GM19043 (cell line): ENCODE results near the gene TMEM181.

ENCODE experiments used
- ATAC-seq: cut with Tn5 transposase; IDR thresholded peaks from one replicate; pipeline ENCODE4 v1.9.1; 2021; ENCODE audit warnings: low read depth; ENCODE audit not compliant: unreplicated experiment

Gene TMEM181

DNA sequence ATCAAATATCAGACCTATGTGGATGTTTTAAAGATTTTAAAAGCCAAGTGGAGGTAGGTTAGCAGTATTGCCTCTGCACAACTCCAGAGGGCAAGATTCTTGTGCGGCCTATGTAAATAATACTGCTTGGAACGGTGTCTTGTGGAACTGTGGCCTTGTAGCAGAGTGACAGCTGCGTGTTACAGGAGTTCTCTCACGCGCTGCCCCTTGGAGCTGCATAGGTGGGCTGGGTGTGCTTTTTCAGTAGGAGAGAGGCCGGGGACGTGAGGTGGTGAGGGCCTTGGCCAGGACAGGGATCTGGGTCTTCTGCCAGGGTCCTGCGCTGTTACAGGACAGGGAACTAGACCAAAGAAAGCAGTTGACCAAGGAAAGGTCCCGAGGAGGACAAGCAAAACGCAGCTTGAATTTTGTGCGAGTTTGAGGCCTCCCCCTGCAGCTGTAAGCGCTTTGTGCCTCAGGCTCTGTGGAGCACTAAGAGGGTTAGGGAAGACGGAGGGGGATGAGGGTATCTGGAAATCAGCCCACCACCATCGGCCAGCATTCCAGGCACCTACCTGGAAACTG is 1.5 kb downstream of the TMEM181 start:
- ATAC-seq: no peak

DNA sequence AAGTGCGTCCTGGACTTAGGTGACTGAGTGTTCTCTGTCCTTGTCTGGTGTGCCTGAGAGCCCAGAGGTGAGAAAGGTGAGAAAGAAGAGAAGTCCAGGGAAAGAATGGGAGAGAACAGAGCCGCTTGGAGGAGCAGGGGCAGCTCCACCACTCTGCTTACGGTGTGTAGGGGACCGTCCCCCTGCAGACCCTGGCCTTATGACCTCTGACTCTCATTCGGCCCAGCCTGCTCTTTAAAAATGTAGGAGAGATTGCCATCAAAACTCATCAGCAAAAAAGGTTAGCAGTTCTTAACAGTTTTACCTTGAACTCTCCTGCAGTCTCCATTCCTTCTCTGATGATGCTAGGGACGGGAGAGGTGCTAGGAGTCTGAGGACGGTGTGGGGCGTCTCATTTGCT is 2.0 kb downstream of the TMEM181 start:
- no peak for ATAC-seq

DNA sequence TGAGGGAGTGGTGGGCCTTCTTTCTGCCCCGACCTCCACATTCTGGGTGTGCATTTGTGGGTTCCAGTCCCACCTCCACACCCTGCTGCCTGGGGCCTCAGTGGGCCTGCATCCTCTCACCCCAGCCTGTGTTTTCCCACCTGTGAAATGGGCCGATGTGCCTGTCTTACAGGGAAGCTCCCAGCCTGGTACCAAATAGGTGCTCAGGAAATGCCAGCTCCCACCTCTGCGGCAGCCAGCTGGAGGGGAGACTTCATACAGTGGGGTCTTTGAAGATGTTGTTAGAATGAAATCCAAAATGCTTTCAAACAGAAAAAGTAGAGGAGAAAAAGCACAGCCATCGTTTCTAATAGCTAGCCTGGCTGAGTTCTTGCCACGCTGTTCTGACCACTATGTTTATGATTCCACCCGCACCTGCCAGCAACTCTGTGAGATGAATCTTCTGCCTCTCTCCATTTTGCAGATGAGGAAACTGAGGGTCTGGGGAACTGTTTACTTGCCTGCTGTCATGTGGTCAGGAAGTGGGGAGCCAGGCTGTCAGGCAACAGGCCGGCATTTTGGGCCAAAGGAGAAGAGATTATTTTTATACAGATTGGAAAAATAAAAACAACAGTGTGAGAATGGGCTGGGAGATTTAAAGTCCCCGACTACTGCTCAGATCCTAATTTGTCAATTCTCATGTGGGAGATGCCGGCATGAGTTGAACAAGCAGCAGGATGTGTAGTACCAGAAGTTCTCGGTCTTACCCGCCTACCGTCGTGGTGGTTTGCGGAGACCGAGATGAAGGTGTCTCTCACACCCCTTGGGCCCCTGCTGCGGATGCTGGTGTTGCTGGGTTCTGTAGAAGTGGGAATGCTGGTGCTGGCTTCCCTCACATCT is 4.6 kb downstream of the TMEM181 start:
- no peak for ATAC-seq

DNA sequence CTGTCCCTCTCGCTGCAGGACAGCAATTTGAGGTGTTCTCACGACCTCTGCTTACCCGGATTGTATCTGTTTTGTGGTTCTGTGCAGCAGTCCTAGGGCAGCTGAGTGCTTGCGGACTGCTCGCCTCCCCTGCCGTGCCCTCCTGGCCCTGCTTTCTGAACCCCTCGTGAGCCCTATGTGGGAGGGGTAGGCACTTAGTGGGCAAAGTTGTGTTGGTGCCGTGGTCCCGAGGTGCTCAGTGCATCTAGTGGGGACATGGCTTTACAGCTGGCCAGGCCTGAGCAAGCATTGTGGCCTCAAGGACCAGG is 5.2 kb downstream of the TMEM181 start:
- ATAC-seq: no peak

DNA sequence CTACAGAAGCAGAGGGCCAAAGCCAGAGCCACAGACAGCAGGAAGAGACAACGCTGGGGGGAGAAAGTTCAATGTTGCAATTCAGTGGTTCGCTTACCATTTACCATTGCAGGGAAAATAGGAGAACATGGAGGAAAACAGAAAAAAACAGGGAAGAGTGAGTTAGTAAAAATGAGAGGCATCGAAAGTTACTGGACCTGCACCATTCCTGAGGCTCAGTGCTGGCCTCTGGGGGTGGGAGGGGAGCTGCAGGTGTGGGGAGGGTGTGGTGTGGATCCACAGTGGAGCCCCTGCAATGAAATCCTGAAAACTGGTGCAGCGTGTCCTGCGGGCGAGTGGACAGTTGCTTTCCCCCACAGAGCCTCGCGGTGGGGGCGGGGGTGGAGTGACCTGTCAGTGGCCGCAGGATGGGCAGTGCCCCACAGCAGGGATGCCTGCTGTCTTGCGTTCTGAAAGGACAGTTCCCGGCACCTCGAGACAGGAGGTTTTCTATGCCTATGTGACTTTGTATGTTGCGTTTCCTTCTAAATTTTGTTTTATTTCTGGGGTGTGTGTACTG is 5.7 kb downstream of the TMEM181 start:
- no peak for ATAC-seq

DNA sequence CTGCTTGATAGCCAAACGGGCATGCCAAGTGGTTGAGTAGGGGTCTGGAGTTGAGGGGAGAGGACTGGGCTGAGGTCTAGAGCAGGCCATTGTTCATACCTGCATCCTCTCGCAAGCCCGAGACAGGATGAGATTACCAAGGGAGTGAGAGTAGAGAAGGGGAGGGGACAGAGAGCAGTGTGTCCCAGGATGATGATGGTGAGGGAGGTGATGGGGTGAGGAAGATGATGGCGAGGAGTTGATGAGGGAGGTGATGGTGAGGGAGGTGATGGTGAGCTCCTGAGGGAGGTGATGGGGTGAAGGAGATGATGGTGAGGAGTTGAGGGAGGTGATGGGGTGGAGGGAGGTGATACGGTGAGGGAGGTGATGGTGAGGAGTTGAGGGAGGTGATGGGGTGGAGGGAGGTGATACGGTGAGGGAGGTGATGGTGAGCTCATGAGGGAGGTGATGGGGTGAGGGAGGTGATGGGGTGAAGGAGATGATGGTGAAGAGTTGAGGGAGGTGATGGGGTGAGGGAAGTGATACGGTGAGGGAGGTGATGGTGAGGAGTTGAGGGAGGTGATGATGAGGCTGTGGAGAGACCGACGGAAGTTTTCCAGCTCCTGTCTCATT is 6.4 kb downstream of the TMEM181 start:
- no peak for ATAC-seq

DNA sequence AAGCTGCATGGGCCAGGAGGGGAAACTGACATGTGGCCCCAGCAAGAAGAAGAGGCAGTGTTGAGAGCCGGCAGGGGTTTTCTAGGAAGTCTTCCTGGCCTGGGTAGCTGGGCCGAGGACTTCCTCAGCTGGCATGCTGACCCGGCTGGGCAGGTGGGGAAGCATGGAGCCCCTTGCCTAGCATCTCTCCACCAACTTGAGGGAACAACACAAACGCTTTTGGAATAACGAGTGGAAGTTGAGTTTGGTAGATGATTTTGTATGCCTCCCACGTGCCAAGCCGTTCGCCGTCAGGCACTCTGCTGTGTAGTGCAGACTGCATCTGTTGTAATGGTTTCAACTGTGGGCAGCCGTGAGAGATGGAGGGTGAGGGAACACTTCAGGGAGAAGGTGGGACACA is 7.3 kb downstream of the TMEM181 start:
- ATAC-seq: no peak

DNA sequence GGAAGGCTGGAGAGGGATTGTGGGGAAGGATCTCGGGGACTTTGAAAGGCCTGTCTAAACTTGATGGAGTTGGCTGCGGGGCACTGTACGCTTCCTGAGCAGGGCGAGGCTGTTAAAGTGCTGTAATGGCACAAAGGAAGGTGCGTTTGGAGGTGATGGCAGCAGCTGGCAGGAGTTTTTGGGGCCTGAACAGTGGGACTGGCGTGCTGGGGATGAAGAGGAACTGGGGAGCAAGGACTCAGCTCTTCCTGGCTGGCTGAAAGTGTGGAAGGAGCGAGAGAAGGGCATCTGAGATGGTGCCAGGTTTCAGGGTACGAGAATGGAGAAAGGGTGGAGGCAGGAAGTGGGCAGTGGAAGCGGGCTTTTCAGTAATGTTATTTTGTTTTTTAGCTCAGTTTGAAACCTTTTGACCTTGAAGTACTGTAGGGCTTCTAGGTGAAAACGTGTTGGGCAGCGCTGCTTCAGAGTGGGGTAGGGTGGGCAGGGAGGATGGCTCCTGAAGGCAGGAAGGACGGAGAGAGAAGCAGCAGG is 8.0 kb downstream of the TMEM181 start:
- no peak for ATAC-seq

DNA sequence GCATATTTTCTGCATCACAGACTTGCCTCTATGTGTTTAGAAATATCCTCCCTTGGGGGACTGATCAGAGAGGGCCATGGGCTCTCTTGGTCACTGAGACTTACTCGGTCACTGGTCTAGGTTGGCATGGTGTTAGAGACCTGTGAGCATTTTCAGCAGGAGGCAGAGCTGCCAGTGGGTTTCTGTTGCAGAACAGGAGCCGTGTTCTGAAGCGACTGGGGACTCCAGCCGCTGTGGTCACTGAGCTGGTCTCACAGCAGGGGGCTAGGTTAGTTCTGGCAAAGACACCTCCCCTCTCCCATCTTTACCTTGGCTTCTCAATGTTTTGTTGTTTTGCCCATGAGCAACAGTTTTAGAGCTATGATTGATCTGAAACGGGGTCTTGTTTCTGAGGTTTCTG is 8.7 kb downstream of the TMEM181 start:
- no peak for ATAC-seq

DNA sequence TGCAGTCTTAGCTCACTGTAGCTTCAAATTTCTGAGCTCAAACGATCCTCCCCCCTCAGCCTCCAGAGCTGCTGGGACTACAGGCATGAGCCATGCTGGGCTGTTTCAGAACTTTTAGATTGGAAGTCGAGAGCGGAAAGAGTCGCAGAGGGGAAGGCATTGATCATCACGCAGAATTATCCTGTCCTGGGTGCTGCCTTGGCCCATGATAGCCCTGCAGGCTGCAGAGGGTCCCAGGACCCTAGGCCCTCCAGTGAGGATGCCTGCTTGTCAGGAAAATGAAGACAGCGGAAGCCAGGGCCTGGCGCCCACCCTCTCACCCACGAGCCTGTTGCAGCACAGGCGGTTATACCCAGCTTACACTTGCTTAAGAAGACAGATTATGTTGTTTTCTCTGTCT is 9.1 kb downstream of the TMEM181 start:
- no peak for ATAC-seq

DNA sequence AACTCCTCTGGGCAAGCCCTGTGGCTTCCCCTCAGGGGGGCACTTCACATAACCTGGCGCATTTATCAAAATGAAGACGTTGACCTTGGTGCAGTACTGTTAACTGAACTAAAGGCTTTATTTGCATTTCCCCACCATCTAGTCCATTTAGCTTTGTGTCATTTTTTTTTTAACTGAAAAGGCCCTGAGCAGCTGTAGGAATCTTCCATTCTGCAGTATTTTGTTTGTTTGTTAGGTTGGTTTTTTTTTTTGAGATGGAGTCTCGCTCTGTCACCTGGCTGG is 10.7 kb downstream of the TMEM181 start:
- no peak for ATAC-seq

DNA sequence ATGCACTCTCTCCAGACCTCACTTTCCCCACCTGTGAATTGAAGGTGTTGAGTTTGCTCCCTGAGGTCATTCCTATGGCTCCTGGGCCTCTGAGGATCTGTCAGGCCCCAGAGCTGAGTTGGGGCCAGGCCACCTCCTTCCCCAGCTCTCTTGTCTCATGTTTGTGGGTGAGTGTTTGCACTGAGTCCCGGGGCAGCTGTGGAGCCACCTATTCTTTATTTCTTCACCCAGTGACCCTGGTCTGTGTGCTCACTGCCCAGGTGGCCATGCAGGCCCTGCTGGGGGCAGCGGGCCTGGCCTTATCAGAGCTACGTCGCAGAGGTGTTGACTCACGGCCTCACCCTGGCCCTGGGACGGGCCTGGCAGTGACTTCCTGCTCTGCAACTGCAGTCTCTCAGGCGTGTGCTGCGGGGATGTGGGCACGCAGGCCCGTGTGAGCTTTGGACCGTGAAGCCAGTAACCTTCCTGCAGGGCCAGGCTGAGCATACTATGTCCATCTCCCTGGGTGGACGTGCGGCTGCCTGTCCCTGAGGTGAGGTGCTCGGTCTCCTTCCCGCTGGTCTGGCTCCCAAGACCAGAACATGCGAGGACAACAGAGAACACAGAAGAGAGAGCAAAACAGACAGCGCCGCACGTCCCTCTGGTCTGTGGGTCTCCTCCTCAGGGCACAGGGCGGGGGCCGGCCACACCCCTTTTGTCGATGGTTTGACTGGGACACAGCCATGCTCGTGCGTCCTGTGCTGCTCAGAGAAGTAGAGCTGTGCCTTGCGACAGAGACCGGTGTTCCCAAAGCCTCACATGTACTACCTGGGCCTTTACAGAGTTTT is 12.1 kb downstream of the TMEM181 start:
- ATAC-seq: no peak

DNA sequence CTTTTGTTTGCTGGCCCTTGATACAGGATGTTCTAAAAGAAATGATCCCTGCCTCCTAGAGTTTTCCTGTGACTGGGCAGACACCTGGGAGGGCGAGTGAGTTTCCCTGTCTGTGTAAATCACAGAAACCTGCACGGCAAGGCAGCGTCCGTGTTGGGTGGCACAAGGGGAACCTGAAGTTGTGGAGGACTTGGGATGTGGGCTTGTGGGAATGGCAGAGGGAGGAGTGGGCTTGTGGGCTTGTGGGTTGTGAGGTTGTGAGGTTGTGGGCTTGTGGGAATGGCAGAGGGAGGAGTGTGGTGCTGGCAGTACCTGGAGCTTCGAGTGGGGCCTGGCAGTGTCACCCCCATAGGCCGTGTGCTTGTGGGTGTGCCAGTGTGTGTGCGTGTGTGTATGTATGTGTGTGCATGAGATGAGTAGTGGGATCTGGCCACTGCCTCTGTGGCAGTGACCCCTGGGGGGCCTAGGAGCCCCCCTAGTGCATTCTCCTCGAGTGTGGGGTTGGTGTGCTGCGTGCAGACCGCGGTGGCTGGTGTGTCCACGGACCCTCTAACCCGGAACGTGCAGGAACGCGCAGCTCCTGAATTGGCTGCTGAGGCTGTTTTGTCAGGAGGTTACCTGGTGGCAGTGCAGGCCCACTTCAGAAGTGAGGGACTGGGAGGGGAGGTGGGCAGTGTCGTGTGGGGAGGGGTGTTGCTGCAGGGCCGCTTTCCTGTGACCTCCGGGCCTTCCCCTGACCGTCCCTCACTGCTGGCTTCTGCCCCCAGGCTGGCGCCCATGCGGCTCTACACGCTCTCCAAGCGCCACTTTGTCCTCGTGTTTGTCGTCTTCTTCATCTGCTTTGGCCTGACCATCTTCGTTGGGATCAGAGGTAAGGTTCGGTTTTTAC is 13.0 kb downstream of the TMEM181 start:
- no peak for ATAC-seq

DNA sequence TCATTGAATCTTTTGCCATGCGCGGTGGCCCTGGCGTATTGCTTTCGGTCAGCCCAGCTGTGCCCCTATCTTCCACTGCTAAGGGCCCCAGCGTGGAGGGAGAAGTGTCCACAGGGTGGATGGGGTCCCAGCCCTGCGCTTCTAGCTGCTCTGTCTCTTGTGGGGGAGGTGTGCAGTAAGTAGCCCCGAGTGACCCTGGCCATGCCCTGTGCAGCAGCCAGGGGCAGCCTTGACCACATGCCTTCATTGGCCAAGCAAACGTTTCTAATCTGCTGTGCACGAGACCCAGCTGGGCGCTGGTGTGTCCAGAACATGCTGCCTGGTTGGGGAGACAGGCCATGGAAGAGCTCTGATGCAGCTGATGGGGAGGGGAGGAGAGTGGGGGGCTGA is 13.6 kb downstream of the TMEM181 start:
- ATAC-seq: no peak

DNA sequence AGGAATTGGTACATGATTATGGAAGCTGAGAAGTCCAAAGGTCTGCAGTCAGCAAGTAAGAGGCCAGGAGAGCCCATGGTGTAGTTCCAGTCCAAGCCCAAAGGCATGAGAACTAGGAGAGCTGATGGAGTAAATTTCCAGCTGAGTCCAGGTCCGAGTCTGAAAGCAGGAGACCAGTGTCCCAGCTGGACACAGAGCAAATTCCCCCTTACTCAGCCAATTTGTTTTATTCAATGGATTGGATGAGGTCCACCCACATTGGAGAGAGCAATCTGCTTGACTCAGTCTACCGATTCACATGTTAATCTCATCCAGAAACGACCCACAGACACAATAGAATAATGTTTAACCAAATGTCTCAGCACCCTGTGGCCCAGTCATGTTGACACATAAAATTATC is 14.9 kb downstream of the TMEM181 start:
- no peak for ATAC-seq

DNA sequence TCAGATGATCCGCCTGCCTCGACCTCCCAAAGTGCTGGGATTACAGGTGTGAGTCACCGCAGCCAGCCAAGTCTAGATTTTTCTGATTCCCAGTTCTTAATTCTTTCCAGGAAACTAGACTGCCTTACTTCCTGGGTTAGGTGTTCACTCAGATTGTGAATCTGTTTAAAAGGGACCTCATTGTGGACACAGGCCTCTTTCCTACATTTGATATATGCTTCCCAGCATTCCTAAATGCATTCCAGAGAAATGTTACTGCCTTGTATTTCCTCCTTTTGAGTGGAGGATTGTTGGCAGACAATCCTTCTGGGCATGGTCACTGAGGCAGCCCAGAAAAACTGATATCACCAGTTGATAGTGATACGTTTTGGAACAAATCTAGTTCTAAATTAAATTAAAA is 15.7 kb downstream of the TMEM181 start:
- ATAC-seq: no peak

DNA sequence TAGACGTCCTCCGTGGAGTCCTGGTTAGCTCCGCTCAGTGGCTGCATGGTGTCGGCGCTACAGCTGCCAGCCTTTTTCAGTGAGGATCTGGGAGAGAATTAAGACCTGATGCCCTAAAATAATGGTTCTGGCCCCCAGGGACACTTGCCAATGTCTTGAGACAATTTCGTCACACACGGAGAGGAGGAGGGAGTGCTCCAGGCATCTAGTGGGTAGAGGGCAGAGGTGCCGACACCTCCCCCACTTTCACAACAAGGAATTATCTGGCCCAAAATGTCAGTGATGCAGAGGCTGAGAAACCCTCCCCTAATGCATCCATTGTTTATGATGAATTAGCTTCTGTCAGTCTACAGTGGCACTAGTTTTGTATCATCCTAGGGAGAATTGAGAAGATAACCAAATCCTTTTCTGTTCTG is 24.4 kb downstream of the TMEM181 start:
- no peak for ATAC-seq

DNA sequence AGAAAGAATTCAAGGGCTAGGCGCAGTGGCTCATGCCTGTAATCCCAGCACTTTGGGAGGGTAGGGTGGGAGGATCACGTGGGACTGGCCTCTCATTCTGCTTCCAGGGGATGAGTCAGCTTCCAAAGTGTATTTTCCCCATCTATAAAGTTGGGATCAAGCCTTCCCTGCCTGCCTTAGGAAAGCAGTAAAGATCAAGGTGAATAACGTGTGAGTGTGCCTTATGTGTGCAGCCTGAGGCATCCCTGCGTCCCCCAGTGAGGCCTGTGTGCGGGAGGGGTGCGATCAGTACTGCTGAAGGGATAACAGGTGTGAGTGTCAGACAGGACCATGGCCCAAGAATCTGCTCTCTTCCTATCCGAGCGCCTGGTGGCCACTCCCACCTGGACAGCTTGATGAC is 26.8 kb downstream of the TMEM181 start:
- ATAC-seq: no peak

DNA sequence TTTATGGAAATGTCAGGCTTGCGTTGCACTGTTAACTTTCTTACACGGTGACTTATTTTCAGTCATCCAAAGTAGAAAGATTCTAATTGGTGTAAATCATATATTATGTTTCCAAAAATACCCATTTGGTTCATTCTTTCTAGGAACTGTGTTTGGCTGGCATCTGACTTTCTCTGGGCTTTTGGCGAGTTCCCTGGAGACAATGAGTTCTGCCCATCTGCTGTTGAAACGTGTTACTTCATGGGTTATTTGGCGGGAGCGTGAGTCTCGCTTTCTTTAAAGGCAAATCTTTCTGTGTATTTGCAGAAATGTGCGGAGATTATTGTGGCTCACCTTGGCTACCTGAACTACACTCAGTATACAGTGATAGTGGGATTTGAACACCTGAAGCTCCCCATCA is 29.5 kb downstream of the TMEM181 start:
- no peak for ATAC-seq
